HFF-Myc (cell line): ENCODE results near the gene CCDC174.

Experiments used
- DNase-seq: peaks from one replicate; pipeline ENCODE4 v3.0.0-alpha.2; 2011; ENCODE audit warnings: low read depth; ENCODE audit errors: extremely low read depth
- H3K4me3 ChIP-seq: replicated peaks from 2 replicates; pipeline ENCODE4 v1.5.1; 2011; ENCODE audit warnings: low read depth, mild to moderate bottlenecking, control low read depth, low read length
- TF ChIP-seq, protein P1 (sequence below): IDR thresholded peaks from 2 replicates; pipeline ENCODE4 v1.5.1; 2012; ENCODE audit warnings: mild to moderate bottlenecking, low read depth, low read length, control low read depth; ENCODE audit errors: missing control alignments

CCDC174 gene

DNA sequence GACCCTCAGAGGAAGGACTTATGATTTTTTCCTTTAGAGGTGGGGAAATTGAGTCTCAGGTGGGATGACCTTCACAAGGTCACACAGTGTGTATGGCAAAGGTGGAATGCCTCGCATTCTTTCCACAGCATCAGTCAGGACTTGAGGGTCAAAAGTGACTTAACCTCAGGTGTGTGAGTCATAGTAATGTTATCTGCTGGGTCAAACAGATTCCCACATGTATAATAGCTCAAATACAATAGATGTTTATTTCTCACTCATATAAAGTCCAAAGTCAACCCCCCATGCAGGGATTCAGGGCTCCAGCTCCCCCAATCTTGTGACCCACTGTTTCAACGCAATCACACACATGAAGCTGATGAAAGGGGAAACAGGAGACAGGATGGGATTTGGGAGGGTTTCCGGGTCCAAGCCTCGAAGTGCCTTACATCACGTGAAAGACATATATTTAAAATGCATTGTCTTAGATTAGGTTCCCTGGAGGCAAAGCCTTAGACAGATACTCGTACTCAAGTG, 34.0 kb upstream of the CCDC174 start:
- H3K4me3 ChIP-seq: no peak overlapping the region
- DNase-seq: no peak
- TF ChIP-seq, protein P1, sequence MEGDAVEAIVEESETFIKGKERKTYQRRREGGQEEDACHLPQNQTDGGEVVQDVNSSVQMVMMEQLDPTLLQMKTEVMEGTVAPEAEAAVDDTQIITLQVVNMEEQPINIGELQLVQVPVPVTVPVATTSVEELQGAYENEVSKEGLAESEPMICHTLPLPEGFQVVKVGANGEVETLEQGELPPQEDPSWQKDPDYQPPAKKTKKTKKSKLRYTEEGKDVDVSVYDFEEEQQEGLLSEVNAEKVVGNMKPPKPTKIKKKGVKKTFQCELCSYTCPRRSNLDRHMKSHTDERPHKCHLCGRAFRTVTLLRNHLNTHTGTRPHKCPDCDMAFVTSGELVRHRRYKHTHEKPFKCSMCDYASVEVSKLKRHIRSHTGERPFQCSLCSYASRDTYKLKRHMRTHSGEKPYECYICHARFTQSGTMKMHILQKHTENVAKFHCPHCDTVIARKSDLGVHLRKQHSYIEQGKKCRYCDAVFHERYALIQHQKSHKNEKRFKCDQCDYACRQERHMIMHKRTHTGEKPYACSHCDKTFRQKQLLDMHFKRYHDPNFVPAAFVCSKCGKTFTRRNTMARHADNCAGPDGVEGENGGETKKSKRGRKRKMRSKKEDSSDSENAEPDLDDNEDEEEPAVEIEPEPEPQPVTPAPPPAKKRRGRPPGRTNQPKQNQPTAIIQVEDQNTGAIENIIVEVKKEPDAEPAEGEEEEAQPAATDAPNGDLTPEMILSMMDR: no peak

DNA sequence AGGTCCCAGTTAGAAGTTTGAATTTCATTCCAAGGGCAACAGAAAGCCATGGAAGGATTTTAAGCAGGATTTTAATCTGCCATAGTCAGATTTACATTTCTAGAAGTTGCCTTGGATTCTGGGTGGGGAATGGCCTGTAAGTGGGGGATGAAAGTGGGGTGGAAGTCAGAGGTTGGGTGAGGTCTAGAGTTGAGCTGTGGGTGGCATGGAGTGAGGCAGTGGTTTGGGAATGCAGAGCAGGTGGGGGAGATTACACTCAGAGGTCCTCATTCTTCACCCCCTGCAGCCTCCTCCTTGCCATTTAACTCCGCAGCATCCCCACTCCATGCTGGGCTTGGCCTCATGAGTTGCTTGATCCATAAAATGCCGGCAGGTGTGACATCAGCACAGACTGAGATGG, 32.0 kb upstream of the CCDC174 start:
- TF ChIP-seq, protein P1: no peak
- no peak for DNase-seq
- no peak overlapping the region for H3K4me3 ChIP-seq

DNA sequence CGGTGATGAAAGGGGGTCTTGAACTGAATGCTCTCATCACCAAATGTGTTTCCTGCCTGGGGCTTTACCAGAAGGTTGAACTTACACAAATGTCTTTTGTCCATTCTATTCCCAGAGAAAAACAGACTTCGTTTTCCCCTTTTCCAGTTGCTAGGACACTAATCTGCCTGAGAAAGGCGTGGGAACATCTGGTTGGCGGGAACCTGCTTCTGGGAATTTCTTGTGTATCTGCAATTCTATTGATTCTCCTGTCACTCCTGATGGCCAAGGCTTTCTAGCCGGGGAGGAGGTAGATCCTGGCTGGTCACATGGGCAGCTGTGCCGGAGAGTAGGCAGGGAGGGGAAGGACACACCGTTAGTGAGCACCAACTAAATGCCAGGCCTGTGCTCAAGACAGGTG, 31.1 kb upstream of the CCDC174 start:
- no peak overlapping the region for H3K4me3 ChIP-seq
- TF ChIP-seq, protein P1: no peak
- no peak for DNase-seq

DNA sequence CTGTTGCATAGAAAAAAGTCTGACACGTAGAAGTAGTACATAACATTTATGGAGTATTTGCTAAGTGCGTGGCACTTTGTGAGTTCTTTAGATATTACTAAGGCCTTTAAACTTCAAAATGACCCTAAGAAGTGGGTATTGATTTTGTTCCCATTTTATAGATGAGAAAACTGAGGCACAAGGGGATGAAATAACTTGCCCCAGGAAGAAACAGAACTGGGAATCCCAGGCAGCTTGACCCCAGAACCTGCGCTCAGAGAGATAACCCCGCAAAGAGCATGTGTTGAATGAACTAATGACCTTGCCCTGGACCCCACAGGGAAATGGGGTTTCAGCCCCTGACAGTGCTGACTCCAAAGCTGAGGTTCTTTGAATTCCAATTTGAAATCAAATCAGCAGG, 30.5 kb upstream of the CCDC174 start:
- H3K4me3 ChIP-seq: no peak overlapping the region
- no peak for DNase-seq
- TF ChIP-seq, protein P1: no peak

DNA sequence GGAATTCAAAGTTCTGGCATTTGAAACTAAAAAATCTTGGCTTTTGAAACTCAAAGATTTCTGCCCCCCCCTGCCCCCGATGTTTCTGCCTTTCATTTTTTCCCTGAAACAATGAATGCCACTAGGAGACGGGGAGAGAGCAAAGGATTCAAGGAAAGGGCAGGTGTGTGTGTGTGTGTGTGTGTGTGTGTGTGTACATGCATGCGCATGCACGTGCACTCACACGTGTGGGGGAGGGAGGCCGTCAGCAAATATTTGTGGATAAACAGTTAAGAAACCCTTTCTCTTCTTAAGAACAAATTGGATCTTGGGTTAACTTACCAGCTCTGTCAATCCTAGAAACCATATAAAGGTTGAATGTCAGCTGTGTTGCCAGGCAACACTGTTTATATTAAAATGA, 29.2 kb upstream of the CCDC174 start:
- no peak overlapping the region for H3K4me3 ChIP-seq
- no peak for DNase-seq
- TF ChIP-seq, protein P1: no peak

DNA sequence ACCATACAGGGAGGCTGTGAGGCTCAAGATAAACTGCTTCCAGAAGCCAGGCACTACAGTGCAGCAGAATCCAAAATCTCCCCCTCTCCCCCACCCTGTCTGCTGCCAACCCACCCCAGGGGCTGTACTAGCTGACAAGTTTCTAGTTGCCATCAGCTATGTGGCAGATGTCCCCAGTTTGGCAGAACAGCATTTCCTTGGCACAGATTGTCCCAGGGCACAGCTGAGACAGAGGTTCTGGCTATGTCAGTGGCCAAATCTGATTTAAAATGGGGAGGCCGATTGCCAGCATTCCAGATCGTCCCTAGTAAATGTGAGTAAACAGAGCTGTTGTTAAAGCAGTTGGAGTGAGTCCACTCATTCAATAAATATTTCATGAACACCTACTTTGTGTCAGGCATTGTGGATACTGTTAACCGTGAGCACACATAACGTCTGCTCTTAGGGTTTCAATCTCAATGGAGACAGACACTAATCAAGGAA, 28.0 kb upstream of the CCDC174 start:
- no peak for DNase-seq
- TF ChIP-seq, protein P1: no peak

DNA sequence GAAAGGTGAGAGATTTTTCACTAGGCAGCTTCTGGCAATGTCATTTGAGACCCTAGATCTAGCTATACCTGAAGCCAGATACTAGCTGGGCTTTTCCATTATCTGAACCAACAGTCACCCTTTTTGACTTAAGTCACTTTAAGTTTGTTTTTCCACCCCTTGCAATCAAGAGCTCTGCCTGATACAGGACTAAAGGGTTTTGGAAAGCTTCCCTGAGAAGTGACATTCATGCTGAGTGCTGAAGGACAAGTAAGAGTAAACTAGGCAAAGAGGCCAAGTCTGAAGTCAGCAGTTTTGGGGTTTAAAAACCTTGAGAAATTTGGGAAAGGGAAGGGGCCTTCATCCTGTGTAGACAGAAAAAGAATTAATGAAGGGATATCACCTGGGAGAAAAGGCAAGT, 27.1 kb upstream of the CCDC174 start:
- no peak for DNase-seq
- no peak overlapping the region for H3K4me3 ChIP-seq
- TF ChIP-seq, protein P1: no peak

More for the DNA sequence above, 28.0 kb upstream of the CCDC174 start:
- H3K4me3 ChIP-seq: no peak overlapping the region
